K562 (cell line): ENCODE data around the gene TMEM63A. TPM values are rescaled to one million over a fixed set of nuclear protein-coding genes. Genes with fewer than 3 reads are reported as not detected.

Experiments
- ATAC-seq: fragments of 200-7000 bp; cut with Tn5 transposase; 3 replicates; pipeline ENCODE4 v1.9.1; 2020; ENCODE audit warnings: moderate library complexity
- BruUV-seq: library from RNA; stranded (reverse); fragments of 400-500 nt; replicated peaks from 2 replicates; lab custom pipeline; 2021; lab: Mats Ljungman, UMichigan
- CTCF ChIA-PET: fragments of 300-600 bp; formaldehyde crosslinking; extraction: SDS; loops from one replicate; lab custom pipeline; 2021; ENCODE audit warnings: low intra/inter-chr PET ratio; lab: Yijun Ruan, JAX
- POLR2A ChIA-PET: fragments of 300-600, 350-650 bp; sonication (Branson Sonifier 250); formaldehyde crosslinking; extraction: SDS; loops from one replicate; lab custom pipeline; 2021; ENCODE audit warnings: antibody characterized with exemption, inconsistent platforms; lab: Yijun Ruan, JAX
- DNase-seq, 4 experiments: peaks; one replicate each; pipeline versions ENCODE4 v3.0.0 to v3.0.0-alpha.2; 2011 to 2018; ENCODE audit warnings: low spot score in 3 of 4, mixed read lengths in 3 of 4; ENCODE audit errors: extremely low read depth in 1 of 4
- FAIRE-seq: peaks from 2 replicates; lab custom pipeline; 2011; peaks lifted over from hg19 to GRCh38; lab: Jason Lieb, UNC
- H2AFZ ChIP-seq: 2 replicates; pipeline ENCODE4 v1.6.0; 2011; ENCODE audit warnings: low read depth, low read length, control low read depth, inconsistent platforms
- H3K27ac ChIP-seq: fragments of 200-600 bp; 3 replicates; pipeline ENCODE4 v1.8.0; 2011; ENCODE audit warnings: low read depth, mild to moderate bottlenecking, control low read depth, inconsistent platforms, low read length, moderate library complexity, mixed read lengths; ENCODE audit errors: extremely low read depth
- H3K27me3 ChIP-seq, 2 experiments: fragments of 300-600 bp in 1 of 2; 2 replicates in 1 of 2; 3 replicates in 1 of 2; pipeline versions ENCODE4 v1.6.0 to v1.8.0; 2011; ENCODE audit warnings: inconsistent platforms in 2 of 2, low read length in 2 of 2, mild to moderate bottlenecking in 1 of 2, mixed read lengths in 1 of 2, moderate library complexity in 1 of 2; ENCODE audit not compliant: control insufficient read depth in 2 of 2, insufficient read depth in 2 of 2
- H3K36me3 ChIP-seq: fragments of 300-600 bp; 3 replicates; pipeline ENCODE4 v1.8.0; 2011; ENCODE audit warnings: mild to moderate bottlenecking, low read length, inconsistent platforms; ENCODE audit not compliant: control insufficient read depth, insufficient read depth
- H3K4me1 ChIP-seq, 2 experiments: fragments of 200-600 bp in 1 of 2; replicated peaks in 1 of 2; 2 replicates in 1 of 2; 3 replicates in 1 of 2; pipeline versions ENCODE4 v1.5.1 to v1.8.0; 2011; ENCODE audit warnings: inconsistent platforms in 2 of 2, low read length in 2 of 2, mild to moderate bottlenecking in 1 of 2, mixed read lengths in 1 of 2, moderate library complexity in 1 of 2; ENCODE audit not compliant: control insufficient read depth in 2 of 2, insufficient read depth in 2 of 2
- H3K4me2 ChIP-seq: 2 replicates; pipeline ENCODE4 v1.6.1; 2011; ENCODE audit warnings: low read length, control low read depth, inconsistent platforms, mixed read lengths; ENCODE audit not compliant: insufficient read depth
- H3K4me3 ChIP-seq: fragments of 200-600 bp; sonication (generic), shearing (Covaris generic); 2 replicates; pipeline ENCODE4 v1.5.1; 2016; ENCODE audit warnings: control low read depth, inconsistent platforms
- H3K79me2 ChIP-seq: fragments of 200-600 bp; 3 replicates; pipeline ENCODE4 v1.8.0; 2011; ENCODE audit warnings: low read length, inconsistent platforms; ENCODE audit not compliant: control insufficient read depth, insufficient read depth
- H3K9ac ChIP-seq, 2 experiments: 2 replicates each; pipeline versions ENCODE4 v1.6.0 to v1.6.1; 2011; ENCODE audit warnings: low read depth in 2 of 2, low read length in 2 of 2, control low read depth in 1 of 2, inconsistent platforms in 1 of 2, mild to moderate bottlenecking in 1 of 2, mixed read lengths in 1 of 2; ENCODE audit not compliant: insufficient read depth in 1 of 2
- H3K9me1 ChIP-seq: one replicate; pipeline ENCODE4 v1.6.0; 2011; ENCODE audit warnings: inconsistent platforms, mild to moderate bottlenecking, low read length, moderate library complexity; ENCODE audit not compliant: control insufficient read depth, insufficient read depth
- H3K9me3 ChIP-seq: replicated peaks from 2 replicates; pipeline ENCODE4 v1.5.1; 2011; ENCODE audit warnings: low read depth, low read length, inconsistent platforms; ENCODE audit not compliant: control insufficient read depth, insufficient read depth
- H4K20me1 ChIP-seq: replicated peaks from 2 replicates; pipeline ENCODE4 v1.6.1; 2011; ENCODE audit warnings: low read length, inconsistent platforms, mixed read lengths; ENCODE audit not compliant: control insufficient read depth, insufficient read depth
- ZC3H11A ChIP-seq: IDR thresholded peaks from 2 replicates; pipeline ENCODE4 v1.6.1; 2012; ENCODE audit warnings: low read depth, low read length, improper control_type of control experiment
- WGBS: fragments of 100-300 bp; shearing (Covaris generic); methylation state at CpG from one replicate; pipeline ENCODE4 v1.1.6; 2016; ENCODE audit warnings: low coverage, mixed read lengths; ENCODE audit not compliant: insufficient coverage; ENCODE audit errors: missing lambda C conversion rate; 5-methylcytosine and 5-hydroxymethylcytosine counted together
- in situ Hi-C: fragments of 300-500 bp; cut with MboI; formaldehyde crosslinking; loops from 4 replicates; pipeline ENCODE4 v1.15.0; 2018; ENCODE audit warnings: inconsistent platforms, mixed read lengths
- intact Hi-C: fragments of 100-400 bp; cut with micrococcal nuclease; formaldehyde crosslinking; loops from 2 replicates; pipeline ENCODE4 v1.14.2; 2022
- polyA plus RNA-seq, 8 experiments: library from polyadenylated mRNA; depleted of rRNA in 4 of 8; stranded (reverse) in 5 of 8; unstranded in 3 of 8; fragments of >200 nt; fragmentation: Nextera tagmentation in 2 of 8; fragmentation: Illumina TruSeq in 1 of 8; extraction: Ambion mirVana in 2 of 8; extraction: Trizol in 1 of 8; gene quantifications; 2 replicates each; pipeline versions ENCODE4 v1.2.1 to v1.2.3, GENCODE V29; 2011 to 2014; ENCODE audit warnings: inconsistent platforms in 1 of 8, missing spikeins in 1 of 8
- total RNA-seq, 7 experiments: library from RNA; depleted of rRNA in 6 of 7; stranded (reverse); fragments of >200 nt in 6 of 7; fragmentation: Illumina TruSeq in 2 of 7; extraction: Trizol in 2 of 7; gene quantifications; 2 replicates each; pipeline versions ENCODE4 v1.2.1 to v1.2.3, GENCODE V29; 2011 to 2021; ENCODE audit warnings: low replicate concordance in 1 of 7
- TF ChIP-seq, protein P1 (sequence below): sonication (generic); formaldehyde crosslinking; IDR thresholded peaks from 2 replicates; pipeline ENCODE4 v1.8.0; 2022; ENCODE audit warnings: missing genetic modification reagents, mild to moderate bottlenecking, moderate library complexity, borderline replicate concordance

The TMEM63A gene
- total and polyA plus RNA-seq, 9 of the 15 experiments (the other 6 are each of a cell fraction or from before 2014, with no cell fraction given): 2.0 to 54.6 (median 17.5) TPM

DNA sequence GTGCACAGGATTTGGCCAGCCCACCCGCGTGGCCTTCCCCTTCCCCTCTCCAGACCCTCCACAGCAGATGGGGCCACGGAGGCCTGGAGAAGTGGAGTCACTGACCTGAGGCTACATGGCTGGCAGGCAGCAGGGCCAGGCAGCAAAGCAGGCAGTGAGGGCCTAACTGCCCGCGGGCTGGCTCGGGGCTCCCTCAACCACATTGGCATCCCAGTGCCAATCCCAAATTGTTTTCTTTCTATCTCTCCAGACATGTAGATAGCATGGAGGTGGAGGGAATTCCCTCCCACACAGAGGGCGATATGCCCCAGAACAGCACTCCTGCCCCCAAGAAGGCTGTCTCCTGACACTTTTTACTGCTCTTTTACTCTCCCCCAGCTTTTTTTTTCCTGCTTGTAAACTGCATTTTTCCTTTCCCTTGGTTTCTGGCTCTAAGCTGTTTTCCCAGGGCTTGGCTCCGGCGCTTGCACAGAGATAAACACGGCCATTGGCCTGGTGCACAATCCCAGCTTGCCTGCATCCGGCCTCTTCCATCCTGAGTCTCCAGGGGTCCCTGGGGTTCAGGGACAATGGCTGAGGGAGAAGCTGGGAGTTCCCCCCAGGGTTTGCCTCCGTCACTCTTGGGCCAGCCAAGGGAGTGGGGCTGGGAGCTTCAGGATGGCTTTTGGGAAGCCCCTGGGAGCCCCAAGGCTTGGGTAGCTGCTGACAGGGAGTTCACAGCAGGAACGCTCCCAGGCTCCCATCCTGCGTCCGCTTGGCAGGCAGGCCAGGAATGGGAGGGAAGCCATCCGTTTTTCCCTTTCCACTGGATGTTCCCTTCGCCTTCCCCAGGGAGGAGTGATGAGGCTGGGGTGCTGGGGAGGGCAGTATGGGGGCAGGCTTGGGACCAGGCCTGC, 65.3 kb downstream of the TMEM63A start:
- no peak for DNase-seq
- WGBS: 80% methylated on average over 17 of the region's 17 CpGs
- Histone ChIP-seq H4K20me1 (no peaks in the 10 kb centered on the region), H3K36me3 (no peaks in the 10 kb centered on the region), H3K4me2 (no peak overlapping the region), H3K9ac (peak overlapping the region in 1 of 2 experiments; percentile 82; a peak in 2 of 4 replicates), H3K9me3 (no peaks in the 10 kb centered on the region), H3K9me1 (no peaks in the 10 kb centered on the region), H3K27me3 (no peaks in the 10 kb centered on the region), H3K4me1 (peaks cover 28 to 31% of the 10 kb centered on the region in 2 experiments), H3K79me2 (no peaks in the 10 kb centered on the region), H3K4me3 (no peak overlapping the region), H2AFZ (peak overlapping the region; percentile 65; the same call in 1 of the 2 replicates), H3K27ac (peak overlapping the region; percentile 22; the same call in 2 of the 3 replicates)
- FAIRE-seq: no peak
- TF ChIP-seq, protein P1, sequence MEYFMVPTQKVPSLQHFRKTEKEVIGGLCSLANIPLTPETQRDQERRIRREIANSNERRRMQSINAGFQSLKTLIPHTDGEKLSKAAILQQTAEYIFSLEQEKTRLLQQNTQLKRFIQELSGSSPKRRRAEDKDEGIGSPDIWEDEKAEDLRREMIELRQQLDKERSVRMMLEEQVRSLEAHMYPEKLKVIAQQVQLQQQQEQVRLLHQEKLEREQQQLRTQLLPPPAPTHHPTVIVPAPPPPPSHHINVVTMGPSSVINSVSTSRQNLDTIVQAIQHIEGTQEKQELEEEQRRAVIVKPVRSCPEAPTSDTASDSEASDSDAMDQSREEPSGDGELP (CRISPR knock-in tag): no peak
- TF ChIP-seq ZC3H11A: no peak
- in situ Hi-C loops: no loop called here
- ATAC-seq: no peak
- CTCF ChIA-PET: no interaction called here
- no TSS peak for BruUV-seq
- intact Hi-C loops: no loop called here
- POLR2A ChIA-PET: interaction anchor here (0.7 to 1.2 kb wide), 5 partner anchors 10 to 160 kb away, joined by 3 to 4 read pairs (median 3); no protein-coding TSS in a partner anchor
